Neuronal stem cell (in vitro differentiated cells): Measurements from ENCODE around the gene OR56B1.

Source experiments
- DNase-seq: peaks from one replicate; pipeline ENCODE4 v3.0.0-alpha.2; 2013; ENCODE audit warnings: low spot score
- H2AFZ ChIP-seq: one replicate; pipeline ENCODE4 v1.6.1; 2013; ENCODE audit warnings: mild to moderate bottlenecking, low read length, inconsistent platforms
- H2AK5ac ChIP-seq: 2 replicates; pipeline ENCODE4 v1.6.1; 2013; ENCODE audit warnings: low read depth, mild to moderate bottlenecking, inconsistent platforms, low read length, moderate library complexity, mixed read lengths
- H2BK120ac ChIP-seq: 2 replicates; pipeline ENCODE4 v1.6.1; 2013; ENCODE audit warnings: low read depth, mild to moderate bottlenecking, inconsistent platforms, low read length, moderate library complexity, mixed read lengths
- H2BK12ac ChIP-seq: one replicate; pipeline ENCODE4 v1.6.1; 2013; ENCODE audit warnings: low read length, inconsistent platforms
- H2BK15ac ChIP-seq: 2 replicates; pipeline ENCODE4 v1.6.1; 2013; ENCODE audit warnings: mild to moderate bottlenecking, low read length, inconsistent platforms, mixed read lengths
- H2BK5ac ChIP-seq: one replicate; pipeline ENCODE4 v1.6.1; 2013; ENCODE audit warnings: inconsistent platforms, mild to moderate bottlenecking, low read length, moderate library complexity
- H3K14ac ChIP-seq: one replicate; pipeline ENCODE4 v1.6.1; 2013; ENCODE audit warnings: low read length, inconsistent platforms
- H3K18ac ChIP-seq: 2 replicates; pipeline ENCODE4 v1.6.1; 2013; ENCODE audit warnings: low read length, inconsistent platforms
- H3K23ac ChIP-seq: 2 replicates; pipeline ENCODE4 v1.6.1; 2013; ENCODE audit warnings: low read depth, mild to moderate bottlenecking, mixed read lengths, low read length, inconsistent platforms; ENCODE audit not compliant: poor library complexity
- H3K27ac ChIP-seq: replicated peaks from 3 replicates; pipeline ENCODE4 v1.5.1; 2013; ENCODE audit warnings: low read length, inconsistent platforms
- H3K27me3 ChIP-seq, 3 experiments: 2 replicates each; pipeline ENCODE4 v1.6.1; 2013; ENCODE audit warnings: low read length in 3 of 3, mild to moderate bottlenecking in 2 of 3, inconsistent platforms in 1 of 3, low read depth in 1 of 3, mixed read lengths in 1 of 3, moderate library complexity in 1 of 3; ENCODE audit not compliant: control insufficient read depth in 3 of 3, insufficient read depth in 3 of 3
- H3K36me3 ChIP-seq, 2 donors: replicated peaks in 1 of 2; 2 replicates each; pipeline ENCODE4 v1.6.1; 2013; ENCODE audit warnings: low read length in 2 of 2; ENCODE audit not compliant: control insufficient read depth in 2 of 2, insufficient read depth in 2 of 2
- H3K4ac ChIP-seq: 2 replicates; pipeline ENCODE4 v1.6.1; 2013; ENCODE audit warnings: inconsistent platforms, mild to moderate bottlenecking, low read length, moderate library complexity
- H3K4me1 ChIP-seq, 2 donors: 1 replicate in 1 of 2; 2 replicates in 1 of 2; pipeline ENCODE4 v1.6.1; 2013; ENCODE audit warnings: low read length in 2 of 2, low read depth in 1 of 2; ENCODE audit not compliant: control insufficient read depth in 2 of 2, insufficient read depth in 1 of 2
- H3K4me2 ChIP-seq: one replicate; pipeline ENCODE4 v1.6.1; 2013; ENCODE audit warnings: mild to moderate bottlenecking, low read length, inconsistent platforms; ENCODE audit not compliant: insufficient read depth, poor library complexity, severe bottlenecking
- H3K4me3 ChIP-seq, 2 donors: 2 replicates each; pipeline ENCODE4 v1.5.1; 2013; ENCODE audit warnings: low read length in 2 of 2, mild to moderate bottlenecking in 2 of 2, inconsistent platforms in 1 of 2, moderate library complexity in 1 of 2
- H3K79me1 ChIP-seq: one replicate; pipeline ENCODE4 v1.6.1; 2013; ENCODE audit warnings: low read depth, mild to moderate bottlenecking, inconsistent platforms, low read length, moderate library complexity
- H3K9ac ChIP-seq: one replicate; pipeline ENCODE4 v1.6.1; 2013; ENCODE audit warnings: mild to moderate bottlenecking, low read depth, low read length, inconsistent platforms; ENCODE audit not compliant: poor library complexity
- H3K9me3 ChIP-seq, 2 donors: replicated peaks in 1 of 2; 2 replicates each; pipeline versions ENCODE3 to v1.6.1; 2013; ENCODE audit warnings: low read length in 2 of 2, mild to moderate bottlenecking in 2 of 2, inconsistent platforms in 1 of 2, low read depth in 1 of 2, mixed read lengths in 1 of 2, moderate library complexity in 1 of 2; ENCODE audit not compliant: control insufficient read depth in 2 of 2, insufficient read depth in 1 of 2
- H4K8ac ChIP-seq: one replicate; pipeline ENCODE4 v1.6.1; 2013; ENCODE audit warnings: low read depth, mild to moderate bottlenecking, inconsistent platforms, low read length, moderate library complexity
- H4K91ac ChIP-seq: one replicate; pipeline ENCODE4 v1.6.1; 2013; ENCODE audit warnings: low read length, low read depth, mild to moderate bottlenecking, inconsistent platforms; ENCODE audit not compliant: poor library complexity
- WGBS, 2 donors: extraction: QIAGEN DNeasy Blood & Tissue Kit; methylation state at CpG; one replicate each; pipeline ENCODE4 v1.1.7; 2013; ENCODE audit warnings: missing lambda C conversion rate in 2 of 2, mixed read lengths in 1 of 2; ENCODE audit not compliant: insufficient read length in 2 of 2, insufficient replicate concordance in 1 of 2; ENCODE audit errors: extremely low coverage in 2 of 2; 5-methylcytosine and 5-hydroxymethylcytosine counted together

Gene OR56B1

DNA sequence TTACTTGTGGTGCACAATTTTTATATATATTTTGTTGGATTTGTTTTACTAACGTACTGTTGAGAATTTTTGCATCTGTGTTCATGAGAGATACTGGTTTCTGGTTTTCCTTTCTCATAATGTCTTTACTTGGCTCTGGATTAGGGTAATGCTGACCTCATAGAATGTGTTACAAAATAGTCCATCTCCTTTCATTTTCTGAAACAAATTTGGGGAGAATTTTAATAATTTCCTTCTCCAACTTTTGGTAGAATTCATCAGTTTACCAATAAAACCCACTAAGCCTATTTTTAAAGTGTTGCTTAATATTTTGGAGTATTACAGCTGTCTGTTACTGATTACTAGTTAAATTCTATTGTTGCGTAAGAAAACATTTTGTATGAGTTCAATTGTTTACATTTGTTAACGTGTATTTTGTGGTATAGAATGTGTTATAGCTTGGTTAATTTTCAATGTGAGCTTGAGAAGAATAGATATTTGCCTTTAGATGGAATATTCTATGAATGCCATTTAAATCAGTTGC, 35.1 kb upstream of the OR56B1 start:
- Histone ChIP-seq H3K23ac (no peak overlapping the region), H3K4me3 (no peak overlapping the region)

DNA sequence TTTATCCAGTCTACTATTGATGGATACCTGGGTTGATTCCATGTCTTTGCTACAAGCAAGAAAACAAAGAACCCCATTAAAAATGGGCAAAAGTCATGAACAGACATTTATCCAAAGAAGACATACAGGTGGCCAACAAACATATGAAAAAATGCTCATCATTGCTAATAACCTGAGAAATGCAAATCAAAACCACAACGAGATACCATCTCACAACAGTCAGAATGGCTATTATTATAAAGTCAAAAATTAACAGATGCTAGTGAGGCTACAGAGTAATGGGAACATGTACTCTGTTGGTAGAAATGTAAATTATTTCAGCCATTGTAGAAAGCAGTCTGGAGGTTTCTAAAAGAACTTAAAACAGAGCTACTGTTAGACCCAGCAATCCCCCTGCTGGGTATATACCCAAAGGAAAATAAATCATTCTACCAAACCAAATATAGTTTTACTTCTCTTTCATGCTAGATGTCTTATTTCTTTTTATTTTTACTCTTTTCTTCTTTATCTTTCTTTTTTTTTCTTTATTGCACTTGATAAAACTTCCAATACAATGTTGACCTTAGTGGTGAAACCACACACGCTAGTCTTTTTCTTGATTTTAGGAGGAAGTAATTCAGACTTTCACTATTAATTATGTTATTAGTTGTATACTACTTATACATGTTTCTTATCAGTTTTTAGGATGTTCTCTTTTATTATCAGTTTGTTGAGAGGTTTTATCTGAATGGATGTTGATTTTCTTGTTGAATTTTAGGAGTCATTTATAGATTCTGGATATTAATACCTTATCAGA, 32.3 kb upstream of the OR56B1 start:
- H3K4ac ChIP-seq, result no peak overlapping the region
- H3K4me3 ChIP-seq, result no peak overlapping the region
- no peaks in the 10 kb centered on the region for H3K4me1 ChIP-seq
- no peak overlapping the region for H2AFZ ChIP-seq
- H3K36me3 ChIP-seq, result peaks cover 0 to 9% of the 10 kb centered on the region in 2 donors
- no peak overlapping the region for H2BK15ac ChIP-seq
- no peaks in the 10 kb centered on the region for H3K79me1 ChIP-seq
- H2BK12ac ChIP-seq, result no peak overlapping the region
- H4K91ac ChIP-seq, result no peak overlapping the region
- no peaks in the 10 kb centered on the region for H3K27me3 ChIP-seq
- no peak overlapping the region for H3K4me2 ChIP-seq
- no peak overlapping the region for H4K8ac ChIP-seq
- H2BK5ac ChIP-seq, result no peak overlapping the region
- WGBS, 2 donors, result no CpG with 5 or more reads among the region's 2 CpGs
- no peak overlapping the region for H2BK120ac ChIP-seq
- H3K18ac ChIP-seq, result no peak overlapping the region
- no peak overlapping the region for H3K23ac ChIP-seq
- no peak for DNase-seq
- H3K27ac ChIP-seq, result no peak overlapping the region
- H2AK5ac ChIP-seq, result no peak overlapping the region
- no peaks in the 10 kb centered on the region for H3K9me3 ChIP-seq
- H3K9ac ChIP-seq, result no peak overlapping the region
- no peak overlapping the region for H3K14ac ChIP-seq

More for the DNA sequence above, 35.1 kb upstream of the OR56B1 start:
- H3K9me3 ChIP-seq, result peaks cover 0 to 2% of the 10 kb centered on the region in 2 donors
- no peak overlapping the region for H3K18ac ChIP-seq
- DNase-seq, result no peak
- no peak overlapping the region for H2AFZ ChIP-seq
- H2BK5ac ChIP-seq, result no peak overlapping the region
- no peak overlapping the region for H3K4ac ChIP-seq
- H2BK15ac ChIP-seq, result no peak overlapping the region
- no peak overlapping the region for H2BK12ac ChIP-seq
- no peak overlapping the region for H2BK120ac ChIP-seq
- H3K27ac ChIP-seq, result no peak overlapping the region
- no peak overlapping the region for H2AK5ac ChIP-seq
- no peaks in the 10 kb centered on the region for H3K27me3 ChIP-seq
- H3K4me1 ChIP-seq, result no peaks in the 10 kb centered on the region
- no peak overlapping the region for H3K4me2 ChIP-seq
- H4K8ac ChIP-seq, result no peak overlapping the region
- no peaks in the 10 kb centered on the region for H3K79me1 ChIP-seq
- 100% methylated on average over 1 of the region's 3 CpGs for WGBS, 2 donors
- H3K14ac ChIP-seq, result no peak overlapping the region
- H3K9ac ChIP-seq, result no peak overlapping the region
- no peak overlapping the region for H4K91ac ChIP-seq
- peaks cover 1 to 23% of the 10 kb centered on the region in 2 donors for H3K36me3 ChIP-seq

DNA sequence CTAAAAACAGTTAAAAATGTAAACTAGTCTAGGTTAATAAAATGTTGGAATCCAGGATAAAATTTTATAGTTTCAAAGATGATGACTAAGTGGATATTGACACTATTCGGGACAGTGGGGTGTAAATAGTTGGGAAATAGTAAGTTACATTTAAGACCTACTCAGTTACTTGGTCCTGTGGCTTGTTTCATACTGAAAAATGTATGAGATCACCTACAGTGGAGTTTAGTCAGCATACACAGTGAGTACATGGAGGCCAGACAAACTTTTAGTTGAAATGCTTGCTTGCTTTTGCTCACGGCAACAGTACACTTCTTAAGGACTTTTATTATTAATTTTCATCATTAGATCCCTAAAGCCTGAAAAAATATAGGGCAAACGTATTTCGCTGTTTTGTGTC, 30.6 kb upstream of the OR56B1 start:
- WGBS, 2 donors, result no CpG with 5 or more reads among the region's 4 CpGs
- Histone ChIP-seq H3K4ac (no peak overlapping the region), H3K14ac (no peak overlapping the region), H2BK15ac (no peak overlapping the region), H2BK12ac (no peak overlapping the region), H3K27me3 (no peaks in the 10 kb centered on the region), H2BK120ac (no peak overlapping the region), H4K91ac (no peak overlapping the region), H2BK5ac (no peak overlapping the region), H4K8ac (no peak overlapping the region), H3K79me1 (no peaks in the 10 kb centered on the region), H3K23ac (no peak overlapping the region), H3K9ac (no peak overlapping the region), H3K4me2 (no peak overlapping the region), H3K36me3 (peaks cover 0 to 14% of the 10 kb centered on the region in 2 donors), H3K9me3 (no peaks in the 10 kb centered on the region), H3K18ac (no peak overlapping the region), H2AK5ac (no peak overlapping the region), H3K4me1 (no peaks in the 10 kb centered on the region), H2AFZ (no peak overlapping the region), H3K4me3 (no peak overlapping the region), H3K27ac (no peak overlapping the region)
- no peak for DNase-seq

DNA sequence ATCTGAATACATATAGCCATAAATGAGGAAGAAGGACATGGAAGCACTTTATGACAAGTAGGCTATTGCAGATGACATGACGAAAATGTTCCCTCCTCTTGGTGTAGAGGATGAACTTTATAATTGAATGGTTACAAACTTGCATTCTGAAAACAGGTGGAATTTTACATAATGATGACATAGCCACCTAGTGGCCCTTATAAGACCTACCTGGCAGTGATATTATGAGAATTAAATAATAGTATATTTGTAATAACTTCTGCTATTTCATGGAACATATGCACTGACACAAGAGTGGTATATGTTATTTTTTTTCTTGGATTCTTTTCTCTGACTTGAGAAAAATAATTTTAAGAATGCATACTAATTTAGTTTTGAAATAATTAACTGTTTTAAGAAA, 23.7 kb upstream of the OR56B1 start:
- Histone ChIP-seq H3K18ac (no peak overlapping the region), H2AFZ (no peak overlapping the region), H3K4me2 (no peak overlapping the region), H2BK15ac (no peak overlapping the region), H3K79me1 (no peaks in the 10 kb centered on the region), H4K91ac (no peak overlapping the region), H3K9ac (no peak overlapping the region), H3K4me3 (no peak overlapping the region), H2BK12ac (no peak overlapping the region), H3K4ac (no peak overlapping the region), H3K4me1 (no peaks in the 10 kb centered on the region), H2BK5ac (no peak overlapping the region), H4K8ac (no peak overlapping the region), H3K36me3 (peaks cover 0 to 9% of the 10 kb centered on the region in 2 donors), H3K27ac (no peak overlapping the region), H2BK120ac (no peak overlapping the region), H3K27me3 (no peaks in the 10 kb centered on the region), H3K9me3 (no peaks in the 10 kb centered on the region), H3K14ac (no peak overlapping the region), H3K23ac (no peak overlapping the region), H2AK5ac (no peak overlapping the region)
- no CpG with 5 or more reads among the region's 1 CpG for WGBS, 2 donors
- no peak for DNase-seq
